ENCODE results near the gene RARRES2. TPM values are rescaled to one million over a fixed set of nuclear protein-coding genes. Genes with fewer than 3 reads are reported as not detected.

RARRES2 gene
- total RNA-seq, 1 experiment from 2014 or later, result 60.9 TPM

GRCh38 chr7:150311146-150311545 is 30.3 kb downstream of the RARRES2 start:
- Histone ChIP-seq H3K4me1 (ENCODE audit: insufficient read depth, low read length) (peaks cover 12% of the 10 kb centered on the region; the same call in 1 of the 2 replicates), H3K9ac (ENCODE audit: extremely low read depth, insufficient read length, low read length) (no peak overlapping the region), H3K79me2 (ENCODE audit: insufficient read depth, low read length) (no peaks in the 10 kb centered on the region), H4K20me1 (ENCODE audit: control insufficient read depth, insufficient read depth, insufficient read length) (no peaks in the 10 kb centered on the region), H2BK120ac (ENCODE audit: low read depth, low read length, poor library complexity, severe bottlenecking) (no peak overlapping the region), H3T11ph (ENCODE audit: low read length) (no peak overlapping the region), H3K4ac (ENCODE audit: low read depth, low read length) (no peak overlapping the region), H3K23ac (ENCODE audit: insufficient read length, low read depth, low read length) (no peak overlapping the region), H3K27ac (ENCODE audit: insufficient read length, low read depth, low read length) (no peak overlapping the region), H3K18ac (ENCODE audit: insufficient read length, low read depth, low read length) (no peak overlapping the region), H2BK12ac (ENCODE audit: insufficient read length, low read depth, low read length) (no peak overlapping the region), H3K4me2 (ENCODE audit: insufficient read depth, insufficient read length, low read length) (no peak overlapping the region), H2BK20ac (ENCODE audit: low read depth, low read length, poor library complexity, severe bottlenecking) (no peak overlapping the region), H3K14ac (ENCODE audit: insufficient read depth, low read length) (no peak overlapping the region), H2BK15ac (ENCODE audit: low read depth, low read length) (no peak overlapping the region), H3K79me1 (ENCODE audit: insufficient read depth, low read depth, low read length, poor library complexity, severe bottlenecking) (no peaks in the 10 kb centered on the region), H2AK5ac (ENCODE audit: insufficient read length, low read length) (no peak overlapping the region), H3K9me3 (ENCODE audit: control insufficient read depth, low read depth, low read length) (no peaks in the 10 kb centered on the region), H3K23me2 (ENCODE audit: insufficient read length, low read depth, low read length, poor library complexity, severe bottlenecking) (no peaks in the 10 kb centered on the region), H3K56ac (ENCODE audit: insufficient read length, low read depth, low read length) (no peak overlapping the region), H4K91ac (ENCODE audit: insufficient read length, low read depth, low read length) (no peak overlapping the region), H2AFZ (ENCODE audit: low read length) (no peak overlapping the region), H4K8ac (replicated peaks; ENCODE audit: insufficient read length, low read depth, low read length) (no peak overlapping the region), H4K5ac (ENCODE audit: insufficient read length, low read depth, low read length) (no peak overlapping the region), H3K27me3 (ENCODE audit: insufficient read depth, low read length) (peaks cover 12% of the 10 kb centered on the region; the same call in 1 of the 2 replicates), H2BK5ac (ENCODE audit: insufficient read length, low read length) (no peak overlapping the region)
- TF ChIP-seq CTCF (conservative IDR thresholded peaks at IDR 0.05), result no peak
- H3K27ac Mint-ChIP-seq, result no peak overlapping the region
- peaks cover 18% of the 10 kb centered on the region for H3K27me3 Mint-ChIP-seq (ENCODE audit: low read depth)
- peaks cover 0 to 14% (median 14%) of the 10 kb centered on the region in 3 experiments; a peak in 5 of 7 replicates for H3K36me3 Mint-ChIP-seq (ENCODE audit: insufficient read depth in 1 of 3, low read depth in 3 of 3)
- peaks cover 18 to 19% of the 10 kb centered on the region in 2 experiments for H3K9me3 Mint-ChIP-seq
- WGBS (ENCODE audit: extremely low coverage, insufficient read length, low lambda C conversion rate), result no CpG with 5 or more reads among the region's 4 CpGs
- DNase-seq, result peak; percentile 7
- H3K4me1 Mint-ChIP-seq, result peaks cover 17 to 22% of the 10 kb centered on the region in 2 experiments
- no peak overlapping the region for H3K4me3 Mint-ChIP-seq
